Glutamatergic neuron (in vitro differentiated cells): ENCODE data around the gene HSPA6. TPM values are rescaled to one million over a fixed set of nuclear protein-coding genes. Genes with fewer than 3 reads are reported as not detected.

Experiments
- DNase-seq: peaks from one replicate; pipeline ENCODE4 v3.0.0; 2022
- H3K27ac Mint-ChIP-seq: one replicate; pipeline ENCODE4 v1.8.0; 2020; ENCODE audit warnings: mild to moderate bottlenecking, mixed read lengths, inconsistent platforms; ENCODE audit not compliant: unreplicated experiment
- H3K27me3 Mint-ChIP-seq: one replicate; pipeline ENCODE4 v1.8.0; 2020; ENCODE audit warnings: mild to moderate bottlenecking, moderate library complexity, mixed read lengths, inconsistent platforms; ENCODE audit not compliant: unreplicated experiment
- H3K36me3 Mint-ChIP-seq: one replicate; pipeline ENCODE4 v1.8.0; 2020; ENCODE audit warnings: mild to moderate bottlenecking, mixed read lengths, inconsistent platforms; ENCODE audit not compliant: unreplicated experiment
- H3K4me1 Mint-ChIP-seq: one replicate; pipeline ENCODE4 v1.8.0; 2020; ENCODE audit warnings: mild to moderate bottlenecking, low read depth, mixed read lengths, inconsistent platforms; ENCODE audit not compliant: unreplicated experiment
- H3K4me3 Mint-ChIP-seq: one replicate; pipeline ENCODE4 v1.8.0; 2020; ENCODE audit warnings: mild to moderate bottlenecking, mixed read lengths, inconsistent platforms; ENCODE audit not compliant: unreplicated experiment
- H3K9me3 Mint-ChIP-seq: one replicate; pipeline ENCODE4 v1.8.0; 2020; ENCODE audit warnings: mild to moderate bottlenecking, moderate library complexity, mixed read lengths, inconsistent platforms; ENCODE audit not compliant: unreplicated experiment
- total RNA-seq: library from RNA; stranded (reverse); fragmentation: NEBNext Ultra II Directional; extraction: Animal tissue kit (Norgen Biotek cat#: 25700); gene quantifications from one replicate; pipeline ENCODE4 v1.2.1, GENCODE V29; 2021; ENCODE audit not compliant: unreplicated experiment
- TF ChIP-seq, protein P1 (sequence below): fragments of 200-600 bp; sonication (generic); IDR thresholded peaks from one replicate; pipeline ENCODE4 v1.5.0; 2021; ENCODE audit not compliant: partially characterized antibody, unreplicated experiment

Gene HSPA6
- total RNA-seq, 1 donor from 2014 or later = not detected

DNA sequence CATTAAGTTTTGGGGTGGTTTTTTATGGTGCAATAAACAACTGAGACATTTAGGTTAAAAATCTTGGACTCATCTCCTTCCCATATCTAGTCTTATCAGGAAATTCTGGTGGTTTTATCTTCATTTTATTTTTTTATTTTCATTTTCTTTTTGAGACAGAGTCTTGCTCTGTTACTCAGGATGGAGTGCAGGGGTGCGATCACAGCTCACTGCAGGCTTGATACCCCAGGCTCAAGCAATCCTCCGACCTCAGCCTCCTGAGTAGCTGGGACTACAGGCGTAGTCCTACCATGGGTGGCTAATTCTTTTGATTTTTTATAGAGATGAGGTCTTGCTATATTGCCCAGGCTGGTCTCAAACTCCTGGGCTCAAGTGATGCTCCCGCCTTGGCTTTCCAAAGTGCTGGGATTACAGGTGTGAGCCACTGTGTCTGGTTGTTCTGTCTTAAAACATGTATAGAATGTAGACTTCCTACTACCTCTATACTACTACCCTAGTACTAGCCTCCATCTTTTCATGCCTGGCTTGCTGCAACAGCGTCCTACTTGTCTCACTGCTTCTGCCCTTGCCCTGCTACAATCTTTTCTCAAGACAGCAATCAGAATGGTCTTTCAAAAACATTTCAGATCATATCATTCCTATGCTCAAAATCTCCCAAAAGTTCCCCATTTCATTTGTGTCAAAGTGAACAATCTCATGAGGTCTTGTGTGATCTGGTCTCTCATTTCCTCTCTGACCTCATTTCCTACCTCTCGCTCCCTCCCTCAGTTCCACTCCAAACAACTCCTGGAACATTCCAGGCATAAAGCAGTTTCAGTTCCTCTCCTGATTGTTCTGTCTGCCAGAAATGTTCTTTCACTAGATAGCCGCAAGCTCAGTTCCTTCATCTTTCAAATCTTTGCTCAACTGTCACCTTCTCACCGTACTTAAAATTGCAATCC lies 25.0 kb upstream of the HSPA6 start:
- H3K36me3 Mint-ChIP-seq = no peaks in the 10 kb centered on the region
- TF ChIP-seq, protein P1, sequence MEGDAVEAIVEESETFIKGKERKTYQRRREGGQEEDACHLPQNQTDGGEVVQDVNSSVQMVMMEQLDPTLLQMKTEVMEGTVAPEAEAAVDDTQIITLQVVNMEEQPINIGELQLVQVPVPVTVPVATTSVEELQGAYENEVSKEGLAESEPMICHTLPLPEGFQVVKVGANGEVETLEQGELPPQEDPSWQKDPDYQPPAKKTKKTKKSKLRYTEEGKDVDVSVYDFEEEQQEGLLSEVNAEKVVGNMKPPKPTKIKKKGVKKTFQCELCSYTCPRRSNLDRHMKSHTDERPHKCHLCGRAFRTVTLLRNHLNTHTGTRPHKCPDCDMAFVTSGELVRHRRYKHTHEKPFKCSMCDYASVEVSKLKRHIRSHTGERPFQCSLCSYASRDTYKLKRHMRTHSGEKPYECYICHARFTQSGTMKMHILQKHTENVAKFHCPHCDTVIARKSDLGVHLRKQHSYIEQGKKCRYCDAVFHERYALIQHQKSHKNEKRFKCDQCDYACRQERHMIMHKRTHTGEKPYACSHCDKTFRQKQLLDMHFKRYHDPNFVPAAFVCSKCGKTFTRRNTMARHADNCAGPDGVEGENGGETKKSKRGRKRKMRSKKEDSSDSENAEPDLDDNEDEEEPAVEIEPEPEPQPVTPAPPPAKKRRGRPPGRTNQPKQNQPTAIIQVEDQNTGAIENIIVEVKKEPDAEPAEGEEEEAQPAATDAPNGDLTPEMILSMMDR = no peak
- H3K27ac Mint-ChIP-seq = no peak overlapping the region
- no peaks in the 10 kb centered on the region for H3K4me1 Mint-ChIP-seq
- peaks cover 3% of the 10 kb centered on the region for H3K27me3 Mint-ChIP-seq
- no peak for DNase-seq
- H3K9me3 Mint-ChIP-seq = peaks cover 2% of the 10 kb centered on the region
- no peak overlapping the region for H3K4me3 Mint-ChIP-seq

DNA sequence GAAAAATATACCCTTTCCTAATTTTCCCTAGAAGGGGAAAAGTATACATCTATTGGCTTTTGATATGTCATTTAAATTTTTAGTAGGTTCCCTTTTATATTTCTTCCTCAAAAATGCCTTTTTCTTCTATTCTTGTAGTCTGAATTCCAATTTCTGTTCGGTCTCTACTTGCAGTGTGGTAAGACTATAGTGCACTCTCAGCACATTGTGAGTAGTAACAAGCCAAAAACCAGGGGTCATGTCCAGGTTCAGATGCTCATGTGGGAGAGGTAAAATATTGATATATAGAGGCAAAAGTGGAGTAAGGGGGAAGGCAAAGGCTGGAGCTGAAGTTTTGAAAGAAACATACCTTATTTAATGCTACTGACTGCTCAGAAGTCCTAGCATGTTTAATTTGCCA lies 23.1 kb upstream of the HSPA6 start:
- TF ChIP-seq, protein P1 = no peak
- Mint-ChIP-seq H3K4me1 (no peaks in the 10 kb centered on the region), H3K27me3 (peaks cover 5% of the 10 kb centered on the region), H3K4me3 (no peak overlapping the region), H3K27ac (no peak overlapping the region), H3K9me3 (peaks cover 2% of the 10 kb centered on the region), H3K36me3 (no peaks in the 10 kb centered on the region)
- no peak for DNase-seq

DNA sequence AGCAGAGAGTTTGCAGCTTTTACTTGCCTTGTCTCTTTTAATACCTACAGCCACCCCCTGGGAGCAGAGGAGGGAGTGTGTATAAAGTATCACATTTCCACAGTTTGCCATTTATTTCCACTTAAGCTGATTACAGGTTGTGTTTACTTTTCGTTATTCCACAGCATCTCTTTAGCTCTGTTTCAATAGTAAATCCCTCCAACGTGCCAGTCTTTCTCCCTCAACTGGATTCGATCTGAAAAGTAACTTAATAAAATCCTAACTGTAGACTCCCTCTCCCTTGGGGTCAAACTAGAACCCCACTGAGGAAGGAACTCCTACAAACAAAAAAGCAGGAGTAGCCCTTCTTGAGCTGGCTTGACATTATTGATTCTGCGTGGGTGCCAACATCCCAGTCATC lies 22.2 kb upstream of the HSPA6 start:
- no peaks in the 10 kb centered on the region for H3K36me3 Mint-ChIP-seq
- H3K4me1 Mint-ChIP-seq = no peaks in the 10 kb centered on the region
- H3K27me3 Mint-ChIP-seq = peaks cover 10% of the 10 kb centered on the region
- DNase-seq = no peak
- peaks cover 2% of the 10 kb centered on the region for H3K9me3 Mint-ChIP-seq
- H3K4me3 Mint-ChIP-seq = no peak overlapping the region
- no peak overlapping the region for H3K27ac Mint-ChIP-seq
- TF ChIP-seq, protein P1 = no peak

DNA sequence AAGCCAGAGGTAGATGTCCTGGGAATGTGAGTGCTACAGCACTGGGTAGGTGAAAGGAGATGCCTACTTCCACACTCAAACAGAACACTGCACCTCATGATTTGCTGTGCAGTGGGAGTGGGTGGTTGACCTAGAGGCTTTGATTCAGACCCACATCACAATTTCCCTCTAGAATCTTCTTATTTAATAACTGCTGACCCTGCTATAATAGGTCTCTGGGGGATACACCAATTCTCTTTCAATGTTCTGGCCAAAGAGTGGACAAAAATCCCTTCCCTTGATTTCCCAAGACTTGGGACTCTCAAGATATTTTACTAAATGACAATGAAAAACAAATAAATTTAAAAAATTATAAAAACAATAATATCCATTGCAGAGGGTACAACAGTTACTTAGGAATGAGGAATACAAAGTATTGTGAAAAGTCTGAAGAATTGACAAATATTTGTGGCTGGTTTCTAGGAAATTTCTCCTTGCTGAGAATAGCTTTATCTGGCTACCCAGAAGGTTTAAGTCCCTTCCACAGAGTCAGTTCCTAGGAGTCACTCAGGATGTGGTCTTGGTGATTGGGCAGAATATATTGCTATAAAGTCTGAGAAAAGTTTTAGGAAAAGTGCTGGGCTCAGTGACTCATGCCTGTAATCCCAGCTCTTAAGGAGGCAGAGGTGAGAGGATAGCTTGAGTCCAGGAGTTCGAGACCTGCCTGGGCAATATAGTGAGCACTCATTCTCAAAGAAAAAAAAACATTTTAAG lies 21.5 kb upstream of the HSPA6 start:
- Mint-ChIP-seq H3K27ac (no peak overlapping the region), H3K4me3 (no peak overlapping the region), H3K4me1 (no peaks in the 10 kb centered on the region), H3K27me3 (peaks cover 10% of the 10 kb centered on the region), H3K9me3 (peaks cover 2% of the 10 kb centered on the region), H3K36me3 (no peaks in the 10 kb centered on the region)
- no peak for DNase-seq
- TF ChIP-seq, protein P1 = no peak

DNA sequence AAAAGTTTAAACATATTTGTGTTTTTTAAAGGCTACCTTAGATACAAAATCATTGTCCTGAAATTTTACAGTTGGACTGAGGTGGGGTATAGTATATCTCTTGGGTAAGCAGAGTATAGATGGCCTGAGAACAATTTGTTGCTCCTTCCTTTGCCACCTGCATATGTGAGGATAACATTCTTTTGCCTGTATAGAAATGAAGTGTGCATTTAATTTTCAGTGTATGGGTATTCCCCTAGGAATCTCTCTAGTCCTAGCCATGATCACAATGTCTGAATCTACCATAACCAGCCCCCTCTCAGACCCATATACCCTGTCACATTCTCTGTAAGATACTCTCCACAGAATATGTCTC lies 21.0 kb upstream of the HSPA6 start:
- Mint-ChIP-seq H3K4me1 (no peaks in the 10 kb centered on the region), H3K36me3 (no peaks in the 10 kb centered on the region), H3K4me3 (no peak overlapping the region), H3K27ac (no peak overlapping the region), H3K27me3 (peaks cover 10% of the 10 kb centered on the region), H3K9me3 (peaks cover 2% of the 10 kb centered on the region)
- TF ChIP-seq, protein P1 = no peak
- no peak for DNase-seq
